ENCODE results near the gene CAMK2D. TPM values are rescaled to one million over a fixed set of nuclear protein-coding genes. Genes with fewer than 3 reads are reported as not detected.

CAMK2D gene
- total RNA-seq, 1 experiment from 2014 or later: 7.1 TPM

GRCh38 chr4:113783701-113784100, 22.2 kb upstream of the CAMK2D start:
- intact Hi-C loops (cut with micrococcal nuclease; ENCODE audit: unreplicated experiment): loop anchor here (10.0 kb wide), 1 partner anchor 291 kb away; no protein-coding TSS in a partner anchor
- H2AFZ ChIP-seq: no peak overlapping the region
- no peaks in the 10 kb centered on the region for H3K9me2 ChIP-seq (ENCODE audit: insufficient read depth)
- no peak overlapping the region for H3K4me3 ChIP-seq
- H3K79me2 ChIP-seq (ENCODE audit: low read depth): no peaks in the 10 kb centered on the region
- H3K4me1 ChIP-seq (replicated peaks; ENCODE audit: insufficient read depth): no peaks in the 10 kb centered on the region; the same call in 1 of the 2 replicates
- H3K36me3 ChIP-seq (ENCODE audit: low read depth): no peaks in the 10 kb centered on the region
- H4K20me1 ChIP-seq (ENCODE audit: insufficient read depth): no peaks in the 10 kb centered on the region
- no peaks in the 10 kb centered on the region for H3K9me3 ChIP-seq (ENCODE audit: insufficient read depth, low read depth)
- no peak overlapping the region for H3K27ac ChIP-seq
- BruUV-seq (replicated peaks): no TSS peak
- no peaks in the 10 kb centered on the region for H3K27me3 ChIP-seq (ENCODE audit: insufficient read depth, low read depth)
- no peaks in the 10 kb centered on the region for H3F3A ChIP-seq (ENCODE audit: insufficient read depth, low read depth)
- CTCF ChIA-PET: interaction anchor here (0.6 kb wide), 1 partner anchor 163 kb away, joined by 4 read pairs; no protein-coding TSS in a partner anchor
- POLR2A ChIA-PET (ENCODE audit: unreplicated experiment): no interaction called here
- no peak for DNase-seq
- TF ChIP-seq CTCF (conservative IDR thresholded peaks at IDR 0.05) (no peak), EZH2 (IDR thresholded peaks at IDR 0.05; ENCODE audit: low read depth) (no peak)
- no peak overlapping the region for H3K4me2 ChIP-seq

- Histone ChIP-seq H3F3A (ENCODE audit: insufficient read depth, low read depth) (no peaks in the 10 kb centered on the region), H3K4me2 (no peak overlapping the region), H2AFZ (no peak overlapping the region), H3K27me3 (ENCODE audit: insufficient read depth, low read depth) (no peaks in the 10 kb centered on the region), H4K20me1 (ENCODE audit: insufficient read depth) (no peaks in the 10 kb centered on the region), H3K9me3 (ENCODE audit: insufficient read depth, low read depth) (no peaks in the 10 kb centered on the region), H3K79me2 (ENCODE audit: low read depth) (no peaks in the 10 kb centered on the region), H3K4me1 (replicated peaks; ENCODE audit: insufficient read depth) (no peaks in the 10 kb centered on the region; the same call in 1 of the 2 replicates), H3K36me3 (ENCODE audit: low read depth) (no peaks in the 10 kb centered on the region), H3K27ac (no peak overlapping the region), H3K9me2 (ENCODE audit: insufficient read depth) (no peaks in the 10 kb centered on the region), H3K4me3 (no peak overlapping the region)
- TF ChIP-seq CTCF (conservative IDR thresholded peaks at IDR 0.05) (no peak), EZH2 (IDR thresholded peaks at IDR 0.05; ENCODE audit: low read depth) (no peak)
- no TSS peak for BruUV-seq (replicated peaks)
- ChIA-PET CTCF (interaction anchor here (0.6 kb wide), 1 partner anchor 164 kb away, joined by 4 read pairs; no protein-coding TSS in a partner anchor), POLR2A (ENCODE audit: unreplicated experiment) (no interaction called here)
- intact Hi-C loops (cut with micrococcal nuclease; ENCODE audit: unreplicated experiment): loop anchor here (10.0 kb wide), 1 partner anchor 292 kb away; no protein-coding TSS in a partner anchor
- no peak for DNase-seq
Measured at GRCh38 chr4:113783289-113783688, 21.8 kb upstream of the CAMK2D start.

GRCh38 chr4:113781439-113782040, 20.0 kb upstream of the CAMK2D start:
- Histone ChIP-seq H4K20me1 (ENCODE audit: insufficient read depth) (no peaks in the 10 kb centered on the region), H3K4me3 (no peak overlapping the region), H3K27me3 (ENCODE audit: insufficient read depth, low read depth) (no peaks in the 10 kb centered on the region), H3F3A (ENCODE audit: insufficient read depth, low read depth) (no peaks in the 10 kb centered on the region), H3K79me2 (ENCODE audit: low read depth) (no peaks in the 10 kb centered on the region), H3K4me2 (no peak overlapping the region), H3K27ac (no peak overlapping the region), H3K9me3 (ENCODE audit: insufficient read depth, low read depth) (no peaks in the 10 kb centered on the region), H2AFZ (no peak overlapping the region), H3K9me2 (ENCODE audit: insufficient read depth) (no peaks in the 10 kb centered on the region), H3K4me1 (replicated peaks; ENCODE audit: insufficient read depth) (no peaks in the 10 kb centered on the region; the same call in 1 of the 2 replicates), H3K36me3 (ENCODE audit: low read depth) (no peaks in the 10 kb centered on the region)
- ChIA-PET POLR2A (ENCODE audit: unreplicated experiment) (no interaction called here), CTCF (no interaction called here)
- TF ChIP-seq EZH2 (IDR thresholded peaks at IDR 0.05; ENCODE audit: low read depth) (no peak), CTCF (conservative IDR thresholded peaks at IDR 0.05) (peak; percentile 72)
- intact Hi-C loops (cut with micrococcal nuclease; ENCODE audit: unreplicated experiment): loop anchor here (10.0 kb wide), 1 partner anchor 293 kb away; no protein-coding TSS in a partner anchor
- no TSS peak for BruUV-seq (replicated peaks)
- DNase-seq: no peak

All from PC-9 (cell line).